ENCODE data around the gene HAPSTR1.

Gene HAPSTR1

GRCh38 chr16:9097266-9098219 lies 6.1 kb downstream of the HAPSTR1 start:
- DNase-seq: no peak

DNA sequence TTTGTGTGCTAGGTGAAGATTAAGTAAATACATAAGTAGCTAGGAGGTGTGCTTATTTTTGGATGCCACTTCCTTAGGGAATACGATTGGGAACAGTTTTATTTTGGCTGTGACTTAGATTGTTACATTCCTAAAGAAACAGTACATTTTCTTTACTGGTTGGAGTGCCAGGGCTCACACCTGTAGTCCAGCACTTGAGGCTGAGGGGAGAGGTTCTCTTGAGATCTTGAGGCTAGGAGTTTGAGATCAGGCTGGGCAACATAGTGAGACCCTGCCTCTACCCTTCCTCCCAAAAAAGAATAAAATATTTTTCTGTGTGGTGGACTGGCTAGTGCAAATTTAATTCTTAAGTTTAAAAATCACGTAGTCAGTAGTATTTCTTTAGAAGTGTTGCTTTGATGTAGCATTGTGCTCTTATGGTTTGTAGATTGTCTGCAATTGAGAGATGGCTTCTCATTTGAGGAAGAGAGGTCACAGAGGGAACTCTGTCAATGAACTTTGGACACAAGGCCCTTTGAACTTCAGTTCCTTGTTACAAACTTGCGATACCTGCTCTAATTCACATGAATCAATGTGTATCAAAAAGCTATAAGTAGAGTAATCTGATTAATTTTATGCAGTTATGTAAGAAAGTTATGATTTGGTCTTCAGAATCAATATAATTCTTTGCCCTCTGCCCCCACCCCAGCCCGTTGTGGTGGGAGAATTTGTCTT lies 7.1 kb downstream of the HAPSTR1 start:
- no peak for DNase-seq

GRCh38 chr16:9099131-9099625 lies 7.7 kb downstream of the HAPSTR1 start:
- no peak for DNase-seq

GRCh38 chr16:9102379-9102778 lies 10.9 kb downstream of the HAPSTR1 start:
- no peak for DNase-seq

DNA sequence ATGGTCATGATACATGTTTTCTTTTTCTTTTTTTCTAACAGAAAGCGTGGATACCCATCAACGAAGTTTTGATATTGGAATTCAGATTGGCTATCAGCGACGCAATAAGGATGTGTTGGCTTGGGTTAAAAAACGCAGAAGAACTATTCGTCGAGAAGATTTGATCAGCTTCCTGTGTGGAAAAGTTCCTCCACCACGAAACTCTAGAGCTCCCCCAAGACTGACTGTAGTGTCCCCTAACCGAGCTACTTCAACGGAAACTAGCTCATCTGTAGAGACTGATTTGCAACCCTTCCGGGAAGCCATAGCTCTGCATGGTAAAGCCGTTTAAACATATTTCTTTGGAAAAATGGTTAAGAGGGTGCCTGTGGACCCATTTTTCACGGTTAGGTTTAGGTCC lies 11.5 kb downstream of the HAPSTR1 start:
- no peak for DNase-seq

GRCh38 chr16:9103546-9103945 lies 12.1 kb downstream of the HAPSTR1 start:
- DNase-seq: no peak

DNA sequence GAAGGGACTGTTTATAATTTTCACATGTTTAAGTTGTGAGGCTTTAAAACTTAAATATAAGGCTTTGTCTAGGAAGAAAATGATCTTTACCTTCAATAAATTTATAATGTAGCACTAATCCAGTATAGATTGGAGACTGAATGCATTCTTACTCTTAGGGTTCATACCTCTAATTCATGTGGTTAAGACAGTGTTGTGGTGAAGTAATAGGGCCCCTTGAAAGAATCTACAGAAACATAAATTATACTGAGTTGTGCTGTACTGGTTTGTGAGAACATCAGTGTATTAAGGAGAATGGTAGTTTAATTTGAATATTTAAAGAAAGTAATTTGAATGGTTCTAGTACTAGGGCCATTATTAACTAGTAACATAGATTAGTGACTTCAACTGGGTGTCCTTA lies 13.7 kb downstream of the HAPSTR1 start:
- no peak for DNase-seq

DNA sequence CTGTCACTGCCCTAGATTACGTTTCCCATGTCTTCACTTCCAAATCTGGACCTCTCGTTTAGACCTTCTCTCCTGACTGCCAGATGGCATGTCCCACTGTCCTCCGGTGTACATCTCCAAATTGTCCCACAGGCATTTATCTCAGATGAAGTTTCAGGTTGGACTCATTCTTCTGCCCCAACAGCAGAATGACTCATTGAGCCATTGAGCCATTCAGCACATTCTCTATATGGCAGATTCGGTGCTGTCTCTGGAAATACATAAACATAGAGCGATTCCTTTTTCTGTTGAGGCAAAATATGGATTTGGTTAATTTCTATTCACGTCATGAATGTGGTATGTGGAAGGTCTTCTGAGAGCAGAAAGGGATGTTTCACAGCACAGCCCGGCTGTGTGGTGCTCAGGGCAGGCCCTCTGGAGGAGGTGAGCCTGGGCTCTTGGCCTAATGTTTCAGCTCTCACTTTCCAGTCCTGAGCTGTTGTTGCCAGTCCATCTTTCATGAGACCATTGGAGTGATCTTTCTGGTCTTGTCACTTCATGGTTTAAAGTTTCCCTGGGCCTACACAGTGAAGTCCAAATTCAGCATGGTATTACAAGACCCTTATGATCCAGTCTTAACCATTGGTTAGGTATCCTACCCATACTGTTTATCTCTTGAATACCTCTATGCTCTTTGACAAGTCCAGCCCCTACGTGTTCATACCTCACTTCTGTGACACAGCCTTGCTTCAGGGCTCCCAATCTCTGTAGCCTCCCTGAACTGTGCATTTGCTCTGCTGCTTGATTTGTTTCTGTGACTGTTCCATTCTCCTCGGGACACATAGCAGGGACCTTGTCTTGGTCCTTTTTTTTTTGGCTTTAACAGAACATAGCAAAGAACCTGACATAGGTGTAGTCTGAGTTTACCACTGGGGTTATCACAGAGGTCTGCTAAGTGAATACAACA lies 15.9 kb downstream of the HAPSTR1 start:
- no peak for DNase-seq

DNA sequence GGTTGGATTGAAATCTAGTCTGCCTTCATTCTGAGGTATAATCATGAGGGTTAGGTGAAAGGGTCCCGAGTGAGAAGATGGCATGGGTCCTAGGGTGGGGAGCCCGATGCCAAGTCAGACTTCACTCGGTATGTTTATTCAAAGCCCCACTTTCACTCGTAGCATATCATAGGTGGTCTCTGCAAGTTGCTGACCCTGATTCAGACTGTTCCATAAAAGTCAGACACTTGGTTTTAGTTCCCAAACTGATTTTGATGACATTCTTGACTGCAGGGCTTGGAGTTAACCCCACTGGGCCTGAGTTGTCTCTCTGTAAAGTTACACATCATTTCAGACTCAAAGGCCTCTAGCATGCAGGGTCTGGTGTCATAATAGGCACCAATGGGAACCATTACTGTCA lies 17.8 kb downstream of the HAPSTR1 start:
- no peak for DNase-seq

GRCh38 chr16:9112166-9112843 lies 20.9 kb downstream of the HAPSTR1 start:
- no peak for DNase-seq

DNA sequence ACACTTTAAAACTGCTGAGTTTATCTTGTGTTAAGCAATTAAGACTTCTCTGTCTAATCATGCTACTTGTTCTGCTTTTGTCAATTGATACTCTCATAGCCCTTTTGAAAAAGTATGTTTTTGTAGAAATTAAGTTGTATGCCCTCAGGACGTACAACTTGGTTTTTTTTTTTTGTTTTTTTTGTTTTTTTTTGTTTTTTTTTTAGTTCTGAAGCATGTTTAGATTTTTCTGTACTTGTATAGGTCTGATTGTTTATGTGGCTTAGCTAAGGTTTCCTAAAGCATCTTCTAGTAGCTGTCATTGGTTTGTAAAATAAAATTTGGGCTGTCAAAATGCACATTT lies 21.4 kb downstream of the HAPSTR1 start:
- DNase-seq: no peak

- no peak for DNase-seq
Measured at GRCh38 chr16:9113707-9114106, 22.3 kb downstream of the HAPSTR1 start.

DNA sequence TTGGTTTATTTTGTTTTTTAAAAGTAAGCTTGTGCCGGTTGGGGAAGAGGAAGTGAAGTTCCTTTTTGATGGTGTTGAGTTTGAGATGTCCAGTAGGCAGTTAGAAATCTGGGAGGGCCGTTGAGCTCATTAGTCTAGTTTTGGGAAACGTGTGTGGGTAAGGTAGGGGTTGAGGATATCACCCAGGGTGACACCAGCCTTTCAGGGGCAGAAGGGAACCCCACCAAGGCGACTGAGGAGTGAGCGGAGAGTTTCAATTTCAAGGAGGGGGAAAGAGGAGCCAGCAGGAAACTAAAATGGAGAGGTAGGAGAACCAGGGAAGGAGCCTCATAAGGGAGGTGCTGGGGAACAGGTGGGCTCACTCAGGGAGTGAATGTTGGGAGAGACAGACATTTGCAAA lies 22.7 kb downstream of the HAPSTR1 start:
- DNase-seq: no peak

DNA sequence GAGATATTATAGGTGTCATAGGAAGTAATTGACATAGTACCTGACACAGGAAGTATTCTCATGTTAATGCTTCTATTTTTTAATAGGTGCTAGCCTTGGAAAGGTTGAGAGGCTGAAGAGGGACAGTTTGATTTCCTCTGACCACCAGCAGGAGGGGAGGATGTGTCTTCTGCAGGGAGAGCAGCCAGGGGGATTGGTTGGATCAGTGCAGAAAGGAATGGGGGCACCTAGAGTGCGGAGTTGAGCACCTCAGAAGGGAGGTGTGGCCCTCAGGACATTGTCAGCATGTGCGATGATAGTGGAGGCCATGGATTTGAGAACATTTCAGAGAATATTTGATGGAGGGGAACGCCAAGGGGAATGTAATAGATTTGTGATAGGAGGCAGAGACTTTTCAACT lies 23.4 kb downstream of the HAPSTR1 start:
- DNase-seq: no peak

DNA sequence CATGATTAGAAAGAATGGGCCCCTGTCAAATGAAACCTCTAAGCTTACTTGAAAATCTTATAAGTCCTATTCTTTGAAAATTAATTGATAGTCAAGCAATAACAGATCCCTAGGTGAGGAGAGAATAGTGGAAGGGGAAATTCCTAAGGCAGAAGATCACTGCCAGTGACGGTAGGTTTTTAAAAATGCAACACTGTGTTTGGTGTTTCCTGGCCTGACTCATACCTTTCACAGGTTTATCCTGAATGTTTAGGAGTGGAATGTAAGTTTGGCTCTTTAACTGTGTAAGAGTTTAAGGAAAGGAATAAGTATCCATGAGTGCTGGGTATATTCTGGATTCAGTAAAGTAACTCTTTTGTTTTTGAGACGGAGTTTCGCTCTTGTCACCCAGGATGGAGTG lies 23.8 kb downstream of the HAPSTR1 start:
- no peak for DNase-seq

DNA sequence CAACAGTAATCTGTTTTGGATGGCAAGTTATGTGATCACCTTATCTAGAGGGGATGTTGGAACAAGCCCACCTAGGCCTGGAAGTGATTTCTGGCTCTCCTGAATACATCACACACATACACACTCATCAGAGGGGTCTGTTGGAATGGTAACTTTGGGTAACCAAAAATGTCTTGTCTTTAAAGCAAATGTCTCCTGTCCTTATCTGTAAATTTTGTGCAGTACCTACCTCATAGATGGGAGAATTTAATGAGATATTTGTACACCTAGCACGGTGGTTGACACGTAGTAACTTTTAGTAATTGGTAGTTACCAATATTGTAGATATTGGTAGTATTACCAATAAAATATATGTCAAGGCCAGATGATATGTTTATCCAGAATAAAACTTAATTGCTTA lies 24.7 kb downstream of the HAPSTR1 start:
- no peak for DNase-seq

GRCh38 chr16:9118170-9118569 lies 26.7 kb downstream of the HAPSTR1 start:
- DNase-seq: no peak

DNA sequence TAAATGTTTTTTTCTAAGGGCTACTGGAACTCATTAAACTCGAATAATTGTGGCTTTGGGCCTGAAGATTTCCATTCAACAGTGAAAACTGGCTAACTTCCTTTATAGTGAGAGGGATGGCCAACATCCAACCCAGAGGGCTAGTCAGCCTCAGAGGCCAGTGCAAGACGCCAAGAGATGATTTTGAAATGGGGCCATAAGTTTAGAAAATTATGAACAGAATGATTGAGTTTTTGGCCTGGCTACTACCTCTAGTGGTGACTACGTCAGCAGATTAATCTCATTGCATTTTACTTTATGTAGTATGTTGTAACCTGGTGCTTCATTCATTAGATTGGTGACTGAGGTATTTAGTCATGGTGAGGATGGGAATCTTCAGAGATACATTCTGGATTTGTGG lies 28.4 kb downstream of the HAPSTR1 start:
- DNase-seq: no peak

DNA sequence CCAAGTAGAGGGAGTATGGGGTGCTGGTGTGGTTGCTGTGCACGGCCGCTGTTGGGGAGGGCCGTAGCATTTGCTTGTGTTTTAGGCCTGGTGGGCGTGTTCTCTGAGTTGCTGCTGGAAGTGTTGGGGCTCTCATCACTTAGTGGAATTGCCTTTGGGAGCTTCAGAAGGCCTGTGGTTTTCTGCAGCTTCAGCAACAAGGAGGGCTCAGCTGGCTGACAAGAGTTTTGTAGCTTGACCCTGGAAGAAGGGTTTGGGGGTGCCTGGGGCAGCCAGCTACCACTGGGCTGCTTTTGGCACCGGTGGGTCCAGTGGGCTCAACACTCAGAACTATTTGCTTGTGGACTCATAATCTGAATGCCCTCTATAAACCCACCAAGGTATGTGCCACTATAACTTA lies 30.9 kb downstream of the HAPSTR1 start:
- no peak for DNase-seq

DNA sequence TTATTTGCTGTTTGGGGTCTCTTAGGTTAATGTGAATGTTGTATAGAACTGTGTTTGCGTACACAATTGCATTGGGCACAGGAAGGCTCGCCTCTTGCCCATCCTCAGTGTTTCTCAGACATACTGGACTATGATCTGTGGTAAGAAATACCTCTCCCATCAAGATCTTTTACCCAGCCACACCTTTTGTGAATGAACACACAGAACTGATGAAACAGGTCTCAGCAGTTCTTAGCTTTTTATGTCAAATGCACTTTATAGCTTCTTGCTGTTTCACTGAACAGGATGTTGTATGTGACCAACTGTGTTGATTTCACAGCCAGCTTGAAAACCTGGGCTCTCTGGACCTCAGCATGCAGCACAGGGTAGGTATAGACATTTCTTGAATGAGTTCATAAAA lies 31.5 kb downstream of the HAPSTR1 start:
- DNase-seq: no peak

DNA sequence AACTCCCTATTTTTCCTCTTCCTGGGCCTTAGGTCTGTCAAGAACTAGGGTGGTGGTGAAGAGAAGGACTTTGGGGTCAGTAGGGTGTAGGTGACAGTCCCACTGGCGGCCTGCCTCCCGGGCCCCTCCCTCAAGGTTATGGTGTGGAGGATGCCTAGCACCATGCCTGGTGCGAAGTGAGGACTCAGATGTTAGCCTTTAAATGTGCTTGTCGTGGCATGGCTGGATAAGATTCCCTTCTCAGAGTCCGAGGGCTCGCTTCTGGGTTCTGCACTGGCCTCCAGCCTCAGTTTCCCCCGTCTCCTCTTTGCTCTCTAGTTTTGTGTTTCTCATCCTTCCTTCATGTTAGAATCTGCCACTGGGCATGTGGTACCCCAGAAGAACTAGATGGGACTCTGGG lies 32.0 kb downstream of the HAPSTR1 start:
- no peak for DNase-seq

GRCh38 chr16:9123871-9124270 lies 32.4 kb downstream of the HAPSTR1 start:
- no peak for DNase-seq

Data from stimulated activated naive CD4-positive, alpha-beta T cell (primary cell).